Esophagus (tissue), 2 donors: ENCODE measurements around the gene IGF2BP1. TPM values are rescaled to one million over a fixed set of nuclear protein-coding genes. Genes with fewer than 3 reads are reported as not detected.
"Not testable (repeated sequence)": the region's sequence is repeated elsewhere in the genome, so short reads cannot be mapped to it uniquely, and the experiment has no call there.

Experiments
- H3K27ac ChIP-seq, 2 donors: one replicate each; pipeline ENCODE4 v1.5.1; 2013; ENCODE audit warnings: low read depth in 2 of 2, mild to moderate bottlenecking in 2 of 2, inconsistent platforms in 1 of 2, low read length in 1 of 2, moderate library complexity in 1 of 2
- H3K27me3 ChIP-seq, 2 donors: one replicate each; pipeline ENCODE4 v1.6.1; 2013; ENCODE audit warnings: low read length in 2 of 2, control low read depth in 1 of 2, mild to moderate bottlenecking in 1 of 2; ENCODE audit not compliant: insufficient read depth in 2 of 2, control insufficient read depth in 1 of 2
- H3K36me3 ChIP-seq, 2 donors: one replicate each; pipeline ENCODE4 v1.6.1; 2013; ENCODE audit warnings: low read length in 1 of 2; ENCODE audit not compliant: control insufficient read depth in 2 of 2, insufficient read depth in 2 of 2
- H3K4me1 ChIP-seq, 2 donors: one replicate each; pipeline ENCODE4 v1.6.1; 2013; ENCODE audit warnings: low read length in 1 of 2; ENCODE audit not compliant: control insufficient read depth in 2 of 2, insufficient read depth in 2 of 2
- H3K4me3 ChIP-seq, 2 donors: one replicate each; pipeline ENCODE4 v1.5.1; 2013; ENCODE audit warnings: low read length in 2 of 2, mild to moderate bottlenecking in 2 of 2, low read depth in 1 of 2, moderate library complexity in 1 of 2
- H3K9me3 ChIP-seq, 2 donors: one replicate each; pipeline ENCODE4 v1.6.1; 2013; ENCODE audit warnings: mild to moderate bottlenecking in 2 of 2, low read depth in 1 of 2, low read length in 1 of 2, moderate library complexity in 1 of 2; ENCODE audit not compliant: control insufficient read depth in 2 of 2, insufficient read depth in 1 of 2
- WGBS, 2 donors: extraction: QIAGEN DNeasy Blood & Tissue Kit; methylation state at CpG; one replicate each; pipeline ENCODE4 v1.1.7; 2013; 5-methylcytosine and 5-hydroxymethylcytosine counted together
- polyA plus RNA-seq, 2 donors: library from polyadenylated mRNA; stranded (reverse); fragments of 200-250 nt; gene quantifications; one replicate each; pipeline ENCODE4 v1.2.3, GENCODE V29; 2013
- donor health status: healthy with polysubstance abuse.
- donor health status: Bipolar disorder and iron deficiency.

Gene IGF2BP1
- polyA plus RNA-seq, 2 donors = 0.01 TPM; not detected in 1

DNA sequence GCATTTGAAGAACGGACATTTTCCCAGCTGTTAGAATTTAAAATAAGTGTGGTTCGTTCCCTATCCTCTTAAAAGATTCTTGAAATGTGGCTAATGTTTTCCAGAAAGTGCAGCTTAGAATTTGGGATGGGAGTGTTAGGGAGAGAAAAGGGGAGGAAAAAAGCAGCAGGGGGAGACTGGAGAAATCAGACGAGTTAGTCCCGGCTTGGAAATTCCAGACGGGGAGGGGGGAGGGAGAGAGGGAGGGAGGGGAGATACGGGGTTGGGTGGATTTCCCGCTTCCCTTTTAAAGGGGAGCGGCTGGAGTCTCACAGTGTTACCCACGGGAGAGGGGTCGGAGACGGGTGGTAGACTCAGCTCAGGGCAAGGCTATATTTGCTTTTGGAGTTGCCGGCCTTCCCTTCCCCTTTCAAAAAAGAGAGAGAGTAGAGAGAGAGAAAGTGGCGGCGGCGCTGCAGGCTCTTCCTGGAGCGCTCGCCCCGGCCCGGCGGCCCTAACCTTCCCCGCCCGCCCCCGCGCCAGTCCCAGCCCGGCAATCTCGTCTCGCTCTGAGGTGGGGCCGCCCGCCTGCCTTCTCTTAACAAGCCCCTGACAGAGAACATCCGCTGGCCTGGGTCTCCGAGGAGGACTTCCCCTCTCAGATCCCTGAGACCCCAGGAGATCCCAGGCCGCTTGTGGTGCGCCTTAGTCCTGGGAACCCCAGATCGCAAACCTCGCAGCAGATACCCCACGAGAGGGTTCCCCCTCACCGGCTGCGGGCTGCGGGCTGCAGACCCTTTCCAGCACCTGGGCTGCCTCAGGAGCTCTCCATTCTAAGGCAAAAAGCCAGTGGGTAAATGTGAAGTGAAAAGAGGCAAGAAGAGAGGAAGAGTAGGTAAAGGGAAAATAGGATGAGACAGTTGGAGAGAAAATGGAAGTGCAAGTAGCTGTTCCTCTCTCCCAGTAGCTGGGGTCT is 6.6 kb downstream of the IGF2BP1 start:
- peaks cover 8 to 21% of the 10 kb centered on the region in 2 donors for H3K27me3 ChIP-seq
- 15 to 16% methylated on average over 34 to 39 of the region's 39 CpGs for WGBS, 2 donors
- H3K9me3 ChIP-seq = no peaks in the 10 kb centered on the region
- H3K4me1 ChIP-seq = no peaks in the 10 kb centered on the region
- H3K4me3 ChIP-seq = no peak overlapping the region
- no peak overlapping the region for H3K27ac ChIP-seq
- H3K36me3 ChIP-seq = no peaks in the 10 kb centered on the region

DNA sequence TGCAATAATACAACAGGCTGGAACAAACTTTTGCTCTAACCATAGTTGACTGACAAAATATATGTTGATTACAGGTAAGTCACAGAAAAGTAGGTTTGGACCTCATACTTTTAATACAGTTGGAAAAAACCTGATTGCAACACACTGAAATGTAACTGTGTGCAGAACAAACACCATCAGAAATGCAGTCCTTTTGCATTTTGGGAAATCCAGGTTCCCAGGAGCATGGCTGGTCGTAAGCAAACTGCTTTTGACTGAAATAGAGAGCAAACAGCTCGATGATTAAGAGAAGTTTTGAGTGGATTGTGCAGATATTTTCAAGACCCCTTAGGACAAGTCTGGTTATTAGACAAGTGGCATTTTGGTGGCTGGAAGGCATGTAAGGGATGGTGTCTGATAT is 8.0 kb downstream of the IGF2BP1 start:
- H3K4me1 ChIP-seq = no peaks in the 10 kb centered on the region
- no peak overlapping the region for H3K4me3 ChIP-seq
- H3K9me3 ChIP-seq = no peaks in the 10 kb centered on the region
- H3K27ac ChIP-seq = no peak overlapping the region
- 71 to 74% methylated on average over 2 of the region's 2 CpGs for WGBS, 2 donors
- peaks cover 8 to 13% of the 10 kb centered on the region in 2 donors for H3K27me3 ChIP-seq
- H3K36me3 ChIP-seq = no peaks in the 10 kb centered on the region

DNA sequence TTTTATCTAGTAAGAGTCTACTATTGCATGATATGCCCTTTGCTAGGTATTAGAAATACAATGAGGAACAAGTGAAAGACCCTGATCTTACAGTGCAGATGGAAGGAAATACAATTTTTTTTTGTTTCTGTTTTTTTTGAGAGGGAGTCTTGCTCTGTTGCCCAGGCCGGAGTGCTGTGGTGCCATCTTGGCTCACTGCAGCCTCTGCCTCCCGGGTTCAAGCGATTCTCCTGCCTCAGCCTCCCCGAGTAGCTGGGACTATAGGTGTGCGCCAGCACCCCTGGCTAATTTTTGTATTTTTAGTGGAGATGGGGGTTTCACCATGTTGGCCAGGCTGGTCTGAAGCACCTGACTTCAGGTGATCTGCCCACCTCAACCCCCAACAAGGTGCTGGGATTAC is 11.7 kb downstream of the IGF2BP1 start:
- peaks cover 10 to 12% of the 10 kb centered on the region in 2 donors for H3K27me3 ChIP-seq
- H3K27ac ChIP-seq, H3K36me3 ChIP-seq, H3K4me3 ChIP-seq, H3K4me1 ChIP-seq, H3K9me3 ChIP-seq: not testable (repeated sequence)
- 92 to 96% methylated on average over 5 of the region's 5 CpGs for WGBS, 2 donors

DNA sequence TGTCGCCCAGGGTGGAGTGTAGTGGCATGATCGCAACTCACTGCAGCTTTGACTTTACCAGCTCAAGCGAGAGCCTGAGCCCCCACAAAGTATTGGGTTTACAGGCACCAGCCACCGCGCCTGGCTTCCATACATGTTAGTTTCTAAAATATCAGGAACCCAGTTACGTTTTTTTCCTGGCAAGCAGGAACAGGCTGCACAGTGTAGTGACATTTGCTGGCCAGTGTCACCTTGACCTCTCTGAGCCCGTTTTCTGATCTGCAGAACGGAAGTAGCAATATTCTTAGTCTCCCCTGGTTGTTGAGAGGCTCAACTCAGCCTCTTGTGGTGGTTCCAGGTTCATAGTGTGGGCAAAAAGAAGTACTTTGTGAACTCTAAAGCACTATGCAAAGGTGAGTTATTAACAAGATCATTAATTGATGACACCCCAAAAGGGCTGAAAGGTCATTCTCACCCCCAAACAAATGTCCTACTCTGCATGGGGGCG is 15.6 kb downstream of the IGF2BP1 start:
- Histone ChIP-seq H3K4me3 (no peak overlapping the region), H3K36me3 (no peaks in the 10 kb centered on the region), H3K9me3 (no peaks in the 10 kb centered on the region), H3K27ac (no peak overlapping the region), H3K4me1 (no peaks in the 10 kb centered on the region), H3K27me3 (peaks cover 4 to 12% of the 10 kb centered on the region in 2 donors)
- 66 to 67% methylated on average over 9 of the region's 9 CpGs for WGBS, 2 donors

DNA sequence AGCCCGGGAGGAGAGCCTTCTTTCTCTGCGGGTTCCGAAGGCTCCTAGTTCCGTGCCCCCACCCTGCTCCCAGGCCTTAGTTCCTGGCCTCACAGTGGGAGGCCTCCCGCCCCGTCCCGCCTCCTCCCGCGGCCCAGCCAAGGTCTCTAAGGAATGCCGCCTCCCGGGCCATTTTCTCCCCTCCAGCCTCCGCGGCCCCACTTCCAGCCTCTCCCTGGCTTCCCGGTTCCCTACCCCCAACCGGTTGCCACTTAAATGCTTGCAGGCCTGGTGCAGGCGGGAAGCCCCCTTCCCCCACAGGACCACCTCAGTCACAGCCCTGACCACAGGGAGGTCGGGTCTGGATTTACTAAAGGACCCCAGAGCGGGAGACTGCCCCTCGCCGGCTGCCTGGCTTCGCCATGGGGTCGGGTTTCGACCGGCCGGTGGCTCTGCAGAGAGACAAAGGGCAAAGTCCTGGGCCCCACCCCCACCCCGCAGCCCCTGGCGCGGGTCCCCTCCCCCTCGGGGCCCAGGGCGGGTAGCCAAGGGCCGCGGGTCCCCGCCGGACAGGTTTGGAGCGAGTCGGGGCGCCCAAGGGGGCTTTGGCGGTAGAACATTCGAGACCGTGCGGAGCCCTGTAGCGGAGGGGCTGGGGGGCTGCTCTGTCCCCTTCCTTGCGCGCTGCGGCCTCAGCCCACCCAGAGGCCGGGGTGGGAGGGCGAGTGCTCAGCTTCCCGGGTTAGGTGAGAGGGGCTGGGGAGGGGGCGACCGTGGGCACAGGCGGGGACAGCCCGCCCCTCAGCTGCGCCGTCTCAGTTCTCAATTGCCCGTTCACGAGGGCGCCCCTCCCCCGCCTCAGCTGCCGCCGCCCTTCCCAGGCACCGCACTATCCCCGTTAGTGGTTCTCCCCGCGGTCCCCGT is 16.4 kb downstream of the IGF2BP1 start:
- Histone ChIP-seq H3K4me1 (no peaks in the 10 kb centered on the region), H3K27ac (no peak overlapping the region), H3K4me3 (no peak overlapping the region), H3K9me3 (no peaks in the 10 kb centered on the region), H3K36me3 (no peaks in the 10 kb centered on the region), H3K27me3 (peaks cover 4 to 12% of the 10 kb centered on the region in 2 donors)
- WGBS, 2 donors = 24 to 27% methylated on average over 48 to 65 of the region's 65 CpGs

DNA sequence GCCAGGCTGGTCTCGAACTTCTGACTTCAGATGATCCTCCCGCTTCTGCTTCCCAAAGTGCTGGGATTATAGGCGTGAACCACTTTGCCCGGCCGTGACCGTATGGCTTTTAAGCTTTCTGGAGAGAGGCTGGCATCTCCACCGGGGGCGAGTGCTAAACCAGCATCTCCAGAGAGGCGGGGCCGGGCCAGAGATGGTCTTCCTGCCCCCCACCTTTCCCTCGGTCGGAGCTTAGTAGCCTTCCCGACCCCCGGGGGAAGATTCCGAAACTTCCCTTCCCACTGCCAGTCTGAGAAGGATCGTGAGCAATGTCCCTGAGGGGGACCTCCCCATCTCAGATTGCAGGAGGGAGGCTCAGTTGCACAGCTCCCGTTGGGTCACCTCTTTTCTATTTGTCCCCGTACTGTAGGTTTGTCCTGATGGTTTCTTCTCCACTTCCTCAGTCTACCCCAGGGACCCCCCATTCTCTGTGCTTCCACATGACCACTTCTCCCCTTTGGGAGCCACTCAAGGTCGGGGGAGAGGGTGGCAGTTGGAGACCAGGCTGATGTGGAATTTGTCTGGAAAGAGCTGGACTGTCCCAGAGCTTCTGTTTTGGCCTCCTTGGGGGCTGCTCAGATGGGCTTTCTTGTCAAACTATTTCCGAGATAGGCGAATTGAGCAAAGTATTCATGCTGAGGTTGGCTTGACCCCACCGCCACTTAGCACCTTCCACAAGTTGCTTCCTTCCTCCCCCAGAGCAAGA is 18.2 kb downstream of the IGF2BP1 start:
- Histone ChIP-seq H3K36me3 (no peaks in the 10 kb centered on the region), H3K4me3 (no peak overlapping the region), H3K4me1 (no peaks in the 10 kb centered on the region), H3K9me3 (no peaks in the 10 kb centered on the region), H3K27ac (no peak overlapping the region), H3K27me3 (peaks cover 4 to 12% of the 10 kb centered on the region in 2 donors)
- 62 to 74% methylated on average over 22 of the region's 22 CpGs for WGBS, 2 donors

DNA sequence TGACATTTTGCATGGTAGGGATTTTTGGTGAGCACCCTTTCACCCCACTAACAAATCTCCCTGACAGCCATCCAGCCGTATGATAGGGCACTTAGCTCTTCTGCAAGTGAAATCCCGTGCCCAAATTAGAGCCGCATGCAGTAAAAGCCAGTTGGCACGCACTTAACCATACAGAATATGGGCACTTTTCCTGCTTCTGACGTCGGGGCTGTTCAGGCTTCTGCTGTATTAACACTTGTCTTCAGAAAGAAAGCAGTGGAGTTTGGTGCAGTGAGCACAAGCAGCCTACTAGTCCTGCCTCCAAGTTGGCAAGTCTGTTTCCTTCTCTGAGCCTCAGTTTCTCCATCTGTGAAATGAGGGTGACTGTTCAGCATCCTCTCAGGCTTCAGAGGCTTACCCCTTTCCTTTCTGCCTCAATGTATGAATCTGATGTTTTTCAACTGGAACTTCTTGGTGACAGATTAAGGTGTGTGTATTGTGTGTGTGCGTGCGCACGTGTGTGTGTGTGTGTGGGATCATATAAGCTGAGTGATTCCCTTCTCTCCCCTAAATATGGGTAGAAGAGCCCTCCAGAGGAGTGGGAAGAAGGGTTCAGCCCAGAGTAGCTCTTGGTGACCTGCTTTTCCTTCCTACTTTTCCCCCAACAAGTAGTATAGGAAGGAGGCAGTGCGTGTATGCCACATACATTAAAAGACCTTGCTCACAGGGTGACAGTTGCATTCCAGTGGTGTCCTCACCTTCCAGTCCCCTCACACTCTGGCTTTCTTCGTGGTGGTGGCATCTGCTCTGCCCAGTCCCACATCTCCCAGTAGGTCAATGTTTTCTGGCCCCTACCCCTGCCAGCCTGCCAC is 19.0 kb downstream of the IGF2BP1 start:
- H3K36me3 ChIP-seq = no peaks in the 10 kb centered on the region
- H3K27me3 ChIP-seq = peaks cover 3 to 12% of the 10 kb centered on the region in 2 donors
- H3K27ac ChIP-seq = no peak overlapping the region
- 27 to 34% methylated on average over 11 of the region's 11 CpGs for WGBS, 2 donors
- no peaks in the 10 kb centered on the region for H3K9me3 ChIP-seq
- no peak overlapping the region for H3K4me3 ChIP-seq
- H3K4me1 ChIP-seq = no peaks in the 10 kb centered on the region

DNA sequence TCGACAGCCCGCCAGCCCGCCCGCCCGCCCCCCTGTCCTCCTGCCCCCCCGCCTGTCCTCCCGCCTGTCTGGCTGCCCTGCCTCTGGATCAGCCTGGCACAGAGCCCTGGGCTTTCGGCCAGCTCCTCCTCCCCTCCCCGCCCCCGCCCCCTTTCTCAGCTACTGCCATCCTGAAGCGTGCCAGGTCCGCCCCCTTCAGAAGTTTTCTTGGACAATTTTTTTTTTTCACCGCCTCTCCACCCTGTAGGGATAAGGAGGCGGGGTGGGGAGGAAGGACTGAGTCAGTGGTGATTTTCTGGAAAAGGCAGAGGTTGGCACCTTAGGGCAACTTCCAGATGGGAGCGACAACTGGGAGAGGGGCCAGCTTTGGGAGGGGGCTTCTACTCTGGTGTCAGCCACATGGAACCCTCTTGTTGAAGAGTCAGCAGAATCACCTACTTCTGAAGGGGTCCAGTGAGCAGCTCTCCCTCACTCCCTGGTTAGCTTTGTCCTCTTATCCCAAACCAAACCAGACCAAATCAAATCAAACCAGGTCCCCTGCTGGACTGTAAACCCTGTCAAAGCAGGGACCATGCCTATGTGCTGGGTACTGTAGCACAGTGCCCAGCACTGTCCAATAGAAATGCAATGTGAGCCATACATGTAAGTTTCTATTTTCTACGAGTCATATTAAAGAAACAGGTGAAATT is 19.7 kb downstream of the IGF2BP1 start:
- H3K4me1 ChIP-seq = no peaks in the 10 kb centered on the region
- WGBS, 2 donors = 22 to 26% methylated on average over 10 to 16 of the region's 16 CpGs
- H3K27me3 ChIP-seq = peaks cover 0 to 12% of the 10 kb centered on the region in 2 donors
- H3K9me3 ChIP-seq = no peaks in the 10 kb centered on the region
- no peak overlapping the region for H3K27ac ChIP-seq
- H3K36me3 ChIP-seq = no peaks in the 10 kb centered on the region
- H3K4me3 ChIP-seq = no peak overlapping the region
